GM18505 (cell line): ENCODE measurements around the gene ENTHD1.
"Not testable (repeated sequence)": the region's sequence is repeated elsewhere in the genome, so short reads cannot be mapped to it uniquely, and the experiment has no call there.

ENCODE experiments used
- ATAC-seq: cut with Tn5 transposase; IDR thresholded peaks from one replicate; pipeline ENCODE4 v1.9.1; 2021; ENCODE audit not compliant: unreplicated experiment
- POLR2A ChIP-seq: IDR thresholded peaks from 4 replicates; pipeline ENCODE4 v1.6.1; 2011; ENCODE audit warnings: borderline replicate concordance; ENCODE audit not compliant: insufficient read depth, insufficient read length; ENCODE audit errors: extremely low read depth

ENTHD1 gene

GRCh38 chr22:39748877-39749276 is 144.7 kb downstream of the ENTHD1 start:
- no peak for ATAC-seq
- no peak for TF ChIP-seq POLR2A

- ATAC-seq = no peak
- TF ChIP-seq POLR2A = no peak
Measured at GRCh38 chr22:39746600-39747262, 146.8 kb downstream of the ENTHD1 start.

- no peak for ATAC-seq
- no peak for TF ChIP-seq POLR2A
Measured at GRCh38 chr22:39745789-39746188, 147.8 kb downstream of the ENTHD1 start.

- no peak for TF ChIP-seq POLR2A
- no peak for ATAC-seq
Measured at GRCh38 chr22:39744353-39744752, 149.2 kb downstream of the ENTHD1 start.

- no peak for TF ChIP-seq POLR2A
Measured at GRCh38 chr22:39743935-39744334, 149.6 kb downstream of the ENTHD1 start.

GRCh38 chr22:39739338-39740027 is 154.1 kb downstream of the ENTHD1 start:
- ATAC-seq = no peak
- no peak for TF ChIP-seq POLR2A

More at GRCh38 chr22:39743935-39744334, 149.6 kb downstream of the ENTHD1 start:
- ATAC-seq = no peak

GRCh38 chr22:39738746-39739145 is 154.8 kb downstream of the ENTHD1 start:
- ATAC-seq = no peak
- no peak for TF ChIP-seq POLR2A

- no peak for ATAC-seq
Measured at GRCh38 chr22:39735776-39736175, 157.8 kb downstream of the ENTHD1 start.

GRCh38 chr22:39734866-39735265 is 158.7 kb downstream of the ENTHD1 start:
- no peak for TF ChIP-seq POLR2A
- ATAC-seq = no peak

More at GRCh38 chr22:39735776-39736175, 157.8 kb downstream of the ENTHD1 start:
- no peak for TF ChIP-seq POLR2A

- ATAC-seq = not testable (repeated sequence)
Measured at GRCh38 chr22:39734046-39734445, 159.5 kb downstream of the ENTHD1 start.

- TF ChIP-seq POLR2A = no peak
- ATAC-seq = no peak
Measured at GRCh38 chr22:39733191-39733590, 160.4 kb downstream of the ENTHD1 start.

- ATAC-seq = no peak
- TF ChIP-seq POLR2A = no peak
Measured at GRCh38 chr22:39732625-39733024, 160.9 kb downstream of the ENTHD1 start.

GRCh38 chr22:39731881-39732555 is 161.5 kb downstream of the ENTHD1 start:
- TF ChIP-seq POLR2A = no peak
- ATAC-seq = no peak

- no peak for ATAC-seq
- TF ChIP-seq POLR2A = no peak
Measured at GRCh38 chr22:39731481-39731880, 162.1 kb downstream of the ENTHD1 start.

GRCh38 chr22:39729141-39729934 is 164.2 kb downstream of the ENTHD1 start:
- no peak for TF ChIP-seq POLR2A
- no peak for ATAC-seq
